ENCODE measurements around the gene CAMK4. TPM values are rescaled to one million over a fixed set of nuclear protein-coding genes. Genes with fewer than 3 reads are reported as not detected.

Gene CAMK4
- total RNA-seq, 2 donors from 2014 or later, result 6.7 to 14.0 TPM

GRCh38 chr5:111284825-111285224 is 60.6 kb downstream of the CAMK4 start:
- 48% methylated on average over 2 of the region's 2 CpGs for WGBS

GRCh38 chr5:111294551-111294950 is 70.4 kb downstream of the CAMK4 start:
- H3K27me3 ChIP-seq (replicated peaks; ENCODE audit: insufficient read depth), result no peaks in the 10 kb centered on the region
- no peaks in the 10 kb centered on the region for H3K36me3 ChIP-seq
- intact Hi-C loops (cut with DNase I), result no loop called here
- no peak for DNase-seq (ENCODE audit: low spot score)
- H3K27ac ChIP-seq, result no peak overlapping the region
- TF ChIP-seq CTCF (IDR thresholded peaks at IDR 0.05), result no peak
- TF ChIP-seq POLR2AphosphoS5 (IDR thresholded peaks at IDR 0.05), result no peak
- TF ChIP-seq POLR2A (IDR thresholded peaks at IDR 0.05), result no peak
- H3K4me3 ChIP-seq, result no peak overlapping the region
- no peaks in the 10 kb centered on the region for H3K9me3 ChIP-seq
- no peaks in the 10 kb centered on the region for H3K4me1 ChIP-seq (replicated peaks)

More at GRCh38 chr5:111284825-111285224, 60.6 kb downstream of the CAMK4 start:
- H3K4me1 ChIP-seq (replicated peaks), result no peaks in the 10 kb centered on the region
- no peaks in the 10 kb centered on the region for H3K9me3 ChIP-seq
- no peak overlapping the region for H3K27ac ChIP-seq
- intact Hi-C loops (cut with DNase I), result loop anchor here (5.0 kb wide), 1 partner anchor 128 kb away; no protein-coding TSS in a partner anchor
- no peaks in the 10 kb centered on the region for H3K36me3 ChIP-seq
- TF ChIP-seq POLR2A (IDR thresholded peaks at IDR 0.05) (no peak), POLR2AphosphoS5 (IDR thresholded peaks at IDR 0.05) (no peak), CTCF (IDR thresholded peaks at IDR 0.05) (no peak)
- DNase-seq (ENCODE audit: low spot score), result no peak
- H3K4me3 ChIP-seq, result no peak overlapping the region
- H3K27me3 ChIP-seq (replicated peaks; ENCODE audit: insufficient read depth), result no peaks in the 10 kb centered on the region

DNA sequence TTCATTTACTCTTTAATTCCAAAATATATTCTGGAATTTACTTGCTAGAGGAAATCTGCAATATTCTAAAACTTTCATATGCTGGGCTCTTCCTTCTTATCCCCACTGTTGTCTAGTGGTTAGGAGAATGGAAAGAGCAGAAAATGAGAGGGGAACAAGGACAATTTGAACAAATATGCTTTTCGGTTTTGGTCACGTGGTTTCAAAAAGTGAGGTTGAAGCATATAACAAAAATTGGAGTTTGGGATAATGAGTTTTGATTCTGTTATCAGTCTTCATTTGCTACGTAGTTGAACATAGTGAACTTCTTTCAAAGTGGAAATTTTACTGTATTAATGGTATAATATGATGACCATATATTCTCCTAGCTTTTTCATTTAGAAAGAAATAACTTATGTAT is 71.5 kb downstream of the CAMK4 start:
- no peak overlapping the region for H3K27ac ChIP-seq
- H3K9me3 ChIP-seq, result no peaks in the 10 kb centered on the region
- H3K4me3 ChIP-seq, result no peak overlapping the region
- 93% methylated on average over 3 of the region's 3 CpGs for WGBS
- no peaks in the 10 kb centered on the region for H3K27me3 ChIP-seq (replicated peaks; ENCODE audit: insufficient read depth)
- intact Hi-C loops (cut with DNase I), result no loop called here
- H3K4me1 ChIP-seq (replicated peaks), result no peaks in the 10 kb centered on the region
- no peaks in the 10 kb centered on the region for H3K36me3 ChIP-seq
- TF ChIP-seq CTCF (IDR thresholded peaks at IDR 0.05) (no peak), POLR2AphosphoS5 (IDR thresholded peaks at IDR 0.05) (no peak), POLR2A (IDR thresholded peaks at IDR 0.05) (no peak)
- no peak for DNase-seq (ENCODE audit: low spot score)

DNA sequence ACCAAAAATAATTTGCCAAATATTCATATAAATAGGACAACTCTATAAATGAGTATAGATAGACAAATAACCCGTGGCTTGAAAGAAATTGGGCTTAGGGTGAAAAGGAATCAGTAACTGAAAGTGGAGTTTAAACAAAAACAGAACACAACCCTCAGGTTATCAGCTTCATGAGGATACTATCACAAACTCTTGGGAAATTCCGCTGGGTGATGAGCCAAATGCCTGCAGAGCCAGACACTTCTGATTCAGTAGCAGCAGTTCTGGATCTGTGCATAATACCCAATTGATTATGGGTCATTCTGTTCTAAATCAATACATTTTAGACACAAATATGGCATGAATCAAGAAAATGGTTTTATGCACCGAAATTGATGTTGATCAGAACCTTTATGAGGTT is 72.4 kb downstream of the CAMK4 start:
- Histone ChIP-seq H3K4me1 (replicated peaks) (no peaks in the 10 kb centered on the region), H3K9me3 (no peaks in the 10 kb centered on the region), H3K27me3 (replicated peaks; ENCODE audit: insufficient read depth) (no peaks in the 10 kb centered on the region), H3K36me3 (no peaks in the 10 kb centered on the region), H3K27ac (no peak overlapping the region), H3K4me3 (no peak overlapping the region)
- intact Hi-C loops (cut with DNase I), result no loop called here
- WGBS, result 82% methylated on average over 3 of the region's 3 CpGs
- TF ChIP-seq POLR2AphosphoS5 (IDR thresholded peaks at IDR 0.05) (no peak), CTCF (IDR thresholded peaks at IDR 0.05) (no peak), POLR2A (IDR thresholded peaks at IDR 0.05) (no peak)
- no peak for DNase-seq (ENCODE audit: low spot score)

DNA sequence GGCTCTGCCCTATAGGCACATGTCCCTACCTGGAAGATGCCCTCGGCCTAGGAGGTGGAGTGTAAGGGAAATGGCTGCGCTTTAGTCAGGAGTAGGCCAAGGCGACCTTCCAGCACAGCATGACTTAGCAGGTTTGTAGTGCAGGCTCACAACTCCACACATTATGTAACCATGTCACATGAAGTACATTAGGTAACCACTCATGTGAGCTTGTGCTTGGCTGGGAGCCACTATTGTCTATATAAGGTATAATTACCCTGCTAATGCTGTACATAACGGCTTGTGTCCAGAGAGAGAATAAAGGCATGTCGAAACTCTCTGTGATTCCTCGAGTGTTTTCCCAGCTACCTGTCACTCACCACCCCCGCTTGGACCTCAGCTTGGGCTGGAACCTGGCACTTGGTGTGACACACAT is 74.9 kb downstream of the CAMK4 start:
- TF ChIP-seq CTCF (IDR thresholded peaks at IDR 0.05), result no peak
- DNase-seq (ENCODE audit: low spot score), result no peak
- Histone ChIP-seq H3K27ac (no peak overlapping the region), H3K4me3 (no peak overlapping the region), H3K27me3 (replicated peaks; ENCODE audit: insufficient read depth) (no peaks in the 10 kb centered on the region), H3K36me3 (no peaks in the 10 kb centered on the region), H3K4me1 (replicated peaks) (no peaks in the 10 kb centered on the region), H3K9me3 (no peaks in the 10 kb centered on the region)
- 89% methylated on average over 7 of the region's 7 CpGs for WGBS
- intact Hi-C loops (cut with DNase I), result no loop called here

All from prostate gland (tissue), 2 donors.